SK-N-SH (cell line): Measurements from ENCODE around the gene NRIP3. TPM values are rescaled to one million over a fixed set of nuclear protein-coding genes. Genes with fewer than 3 reads are reported as not detected.
"Not testable (repeated sequence)": the region's sequence is repeated elsewhere in the genome, so short reads cannot be mapped to it uniquely, and the experiment has no call there.

Experiments used
- CTCF ChIA-PET: fragments of 300-600, 350-600 bp; formaldehyde crosslinking; extraction: SDS; loops from one replicate; lab custom pipeline; 2021; lab: Yijun Ruan, JAX
- POLR2A ChIA-PET: fragments of 350-600 bp; sonication (Branson Sonifier 250); formaldehyde crosslinking; extraction: SDS; loops from one replicate; lab custom pipeline; 2020; ENCODE audit warnings: antibody characterized with exemption, inconsistent platforms; lab: Yijun Ruan, JAX
- DNase-seq: peaks from one replicate; pipeline ENCODE4 v3.0.0; 2012
- H2AFZ ChIP-seq: fragments of 200-600 bp; sonication (generic); 2 replicates; pipeline ENCODE4 v1.8.1; 2016; ENCODE audit warnings: antibody characterized with exemption, mild to moderate bottlenecking, low read depth
- H3F3A ChIP-seq: fragments of 200-600 bp; sonication (generic); replicated peaks from 2 replicates; pipeline ENCODE3; 2016; ENCODE audit warnings: antibody characterized with exemption, mild to moderate bottlenecking; ENCODE audit not compliant: insufficient read depth
- H3K27ac ChIP-seq, 2 experiments: fragments of 200-500 bp in 1 of 2; fragments of 200-600 bp in 1 of 2; sonication (Bioruptor generic) in 1 of 2; sonication (generic), shearing (Covaris generic) in 1 of 2; 2 replicates each; pipeline versions ENCODE4 v1.5.1 to v1.6.1; 2014 to 2016; ENCODE audit warnings: low read depth in 2 of 2, inconsistent platforms in 1 of 2, low read length in 1 of 2, mild to moderate bottlenecking in 1 of 2, mixed read lengths in 1 of 2
- H3K27me3 ChIP-seq: fragments of 200-600 bp; sonication (generic), shearing (Covaris generic); 2 replicates; pipeline ENCODE4 v1.6.1; 2016; ENCODE audit warnings: mixed run types; ENCODE audit not compliant: insufficient read depth
- H3K36me3 ChIP-seq, 2 experiments: fragments of 200-500 bp in 1 of 2; fragments of 200-600 bp in 1 of 2; sonication (Bioruptor generic) in 1 of 2; sonication (generic) in 1 of 2; replicated peaks in 1 of 2; 2 replicates each; pipeline versions ENCODE3 to v1.5.1; 2014 to 2016; ENCODE audit warnings: low read length in 1 of 2, mild to moderate bottlenecking in 1 of 2; ENCODE audit not compliant: insufficient read depth in 2 of 2, control insufficient read depth in 1 of 2
- H3K4me1 ChIP-seq, 2 experiments: fragments of 200-500 bp in 1 of 2; fragments of 200-600 bp in 1 of 2; sonication (Bioruptor generic) in 1 of 2; sonication (generic), shearing (Covaris generic) in 1 of 2; 2 replicates each; pipeline versions ENCODE4 v1.5.1 to v1.6.1; 2014 to 2016; ENCODE audit warnings: low read depth in 1 of 2, low read length in 1 of 2, mixed run types in 1 of 2; ENCODE audit not compliant: insufficient read depth in 2 of 2, control insufficient read depth in 1 of 2
- H3K4me2 ChIP-seq: fragments of 200-600 bp; sonication (generic), shearing (Covaris generic); 2 replicates; pipeline ENCODE4 v1.6.1; 2017; ENCODE audit warnings: mixed run types
- H3K4me3 ChIP-seq, 2 experiments: fragments of 200-500 bp in 1 of 2; fragments of 200-600 bp in 1 of 2; sonication (Bioruptor generic) in 1 of 2; sonication (generic), shearing (Covaris generic) in 1 of 2; 2 replicates each; pipeline versions ENCODE4 v1.5.1 to v1.8.1; 2014 to 2016; ENCODE audit warnings: low read depth in 2 of 2, inconsistent platforms in 1 of 2, low read length in 1 of 2, mild to moderate bottlenecking in 1 of 2, mixed read lengths in 1 of 2, moderate library complexity in 1 of 2
- H3K79me2 ChIP-seq: fragments of 200-600 bp; sonication (generic); 2 replicates; pipeline ENCODE4 v1.8.1; 2017; ENCODE audit warnings: mild to moderate bottlenecking; ENCODE audit not compliant: insufficient read depth
- H3K9ac ChIP-seq: fragments of 200-600 bp; sonication (generic); 2 replicates; pipeline ENCODE4 v1.6.1; 2017; ENCODE audit warnings: mixed run types
- H3K9me2 ChIP-seq: fragments of 200-600 bp; sonication (generic); 2 replicates; pipeline ENCODE4 v1.6.1; 2017; ENCODE audit warnings: mixed run types
- H3K9me3 ChIP-seq: fragments of 200-600 bp; sonication (generic); 2 replicates; pipeline ENCODE4 v1.6.1; 2017; ENCODE audit warnings: mixed run types, mild to moderate bottlenecking, moderate library complexity
- H4K20me1 ChIP-seq: fragments of 200-600 bp; sonication (generic); 2 replicates; pipeline ENCODE4 v1.6.1; 2017; ENCODE audit warnings: mild to moderate bottlenecking, mixed run types; ENCODE audit not compliant: insufficient read depth
- FOSL2 ChIP-seq: IDR thresholded peaks from 2 replicates; pipeline ENCODE4 v1.4.0; 2012; ENCODE audit warnings: low read depth, mild to moderate bottlenecking, moderate library complexity, borderline replicate concordance
- GATA2 ChIP-seq: sonication (generic); formaldehyde crosslinking; IDR thresholded peaks from 2 replicates; pipeline ENCODE4 v1.5.0; 2020; ENCODE audit warnings: mild to moderate bottlenecking, missing genetic modification reagents
- TAF1 ChIP-seq: IDR thresholded peaks from 2 replicates; pipeline ENCODE4 v1.6.1; 2012; ENCODE audit warnings: low read depth, mild to moderate bottlenecking, low read length, moderate library complexity, borderline replicate concordance
- USF1 ChIP-seq: IDR thresholded peaks from 2 replicates; pipeline ENCODE4 v1.4.0; 2012; ENCODE audit warnings: low read depth, borderline replicate concordance
- ZBTB33 ChIP-seq: IDR thresholded peaks from 2 replicates; pipeline ENCODE4 v1.4.0; 2012; ENCODE audit warnings: low read depth, borderline replicate concordance
- WGBS: methylation state at CpG from one replicate; pipeline ENCODE4 v1.1.6; 2017; ENCODE audit warnings: low lambda C conversion rate; 5-methylcytosine and 5-hydroxymethylcytosine counted together
- polyA plus RNA-seq, 3 experiments: library from polyadenylated mRNA; depleted of rRNA; stranded (reverse); fragments of >200 nt; gene quantifications; 2 replicates each; pipeline ENCODE4 v1.2.3, GENCODE V29; 2012
- TF ChIP-seq, protein P1 (sequence below): fragments of 200-600 bp; sonication (generic); IDR thresholded peaks from 2 replicates; pipeline ENCODE4 v1.6.1; 2017; ENCODE audit warnings: antibody characterized with exemption, mild to moderate bottlenecking, moderate library complexity

The NRIP3 gene
- polyA plus RNA-seq, 1 of the 3 experiments (the other 2 are of a cell fraction): 2.1 TPM

- TF ChIP-seq, protein P1, sequence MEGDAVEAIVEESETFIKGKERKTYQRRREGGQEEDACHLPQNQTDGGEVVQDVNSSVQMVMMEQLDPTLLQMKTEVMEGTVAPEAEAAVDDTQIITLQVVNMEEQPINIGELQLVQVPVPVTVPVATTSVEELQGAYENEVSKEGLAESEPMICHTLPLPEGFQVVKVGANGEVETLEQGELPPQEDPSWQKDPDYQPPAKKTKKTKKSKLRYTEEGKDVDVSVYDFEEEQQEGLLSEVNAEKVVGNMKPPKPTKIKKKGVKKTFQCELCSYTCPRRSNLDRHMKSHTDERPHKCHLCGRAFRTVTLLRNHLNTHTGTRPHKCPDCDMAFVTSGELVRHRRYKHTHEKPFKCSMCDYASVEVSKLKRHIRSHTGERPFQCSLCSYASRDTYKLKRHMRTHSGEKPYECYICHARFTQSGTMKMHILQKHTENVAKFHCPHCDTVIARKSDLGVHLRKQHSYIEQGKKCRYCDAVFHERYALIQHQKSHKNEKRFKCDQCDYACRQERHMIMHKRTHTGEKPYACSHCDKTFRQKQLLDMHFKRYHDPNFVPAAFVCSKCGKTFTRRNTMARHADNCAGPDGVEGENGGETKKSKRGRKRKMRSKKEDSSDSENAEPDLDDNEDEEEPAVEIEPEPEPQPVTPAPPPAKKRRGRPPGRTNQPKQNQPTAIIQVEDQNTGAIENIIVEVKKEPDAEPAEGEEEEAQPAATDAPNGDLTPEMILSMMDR: peak; percentile 75
These were observed 11.9 kb upstream of the NRIP3 start (continued) for GRCh38 chr11:9015677-9016076.

DNA sequence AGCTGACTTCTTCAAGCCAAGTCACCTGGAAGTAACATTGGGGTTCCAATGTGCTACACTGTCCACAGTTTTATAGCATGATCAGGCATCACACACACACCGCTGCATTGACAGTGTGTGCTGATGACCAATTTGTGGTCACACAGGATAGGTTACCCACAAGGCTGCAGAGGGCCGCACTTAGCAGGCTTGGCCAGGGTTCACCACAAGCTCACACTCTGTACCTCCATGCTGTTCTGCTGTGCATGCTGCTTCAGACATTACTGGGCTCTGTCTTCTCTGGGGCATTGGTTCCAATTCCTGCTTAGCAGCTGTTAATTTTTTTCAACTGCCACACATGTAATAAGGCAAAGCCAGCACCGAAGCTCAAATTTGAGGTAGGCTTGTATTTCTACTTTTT, 11.0 kb upstream of the NRIP3 start:
- Histone ChIP-seq H3K9me3 (no peaks in the 10 kb centered on the region; the same call in 1 of the 2 replicates), H3K9ac (no peak overlapping the region), H2AFZ (no peak overlapping the region), H3K4me1 (peaks cover 0 to 2% of the 10 kb centered on the region in 2 experiments; a peak in 2 of 4 replicates), H3K9me2 (no peaks in the 10 kb centered on the region), H3K4me3 (no peak overlapping the region), H3K27ac (no peak overlapping the region), H3K4me2 (no peak overlapping the region), H3K79me2 (no peaks in the 10 kb centered on the region), H3K36me3 (no peaks in the 10 kb centered on the region), H4K20me1 (no peaks in the 10 kb centered on the region), H3F3A (no peaks in the 10 kb centered on the region), H3K27me3 (no peaks in the 10 kb centered on the region)
- DNase-seq: no peak
- WGBS: 100% methylated on average over 1 of the region's 3 CpGs
- POLR2A ChIA-PET: interaction anchor here (1.6 kb wide), 1 partner anchor 123 kb away, joined by 7 read pairs; no protein-coding TSS in a partner anchor
- TF ChIP-seq USF1: no peak
- no peak for TF ChIP-seq TAF1
- no peak for TF ChIP-seq ZBTB33
- CTCF ChIA-PET: interaction anchor here (0.7 to 10.4 kb wide), 39 partner anchors 8 to 492 kb away, joined by 3 to 205 read pairs (median 6); partner anchors contain the start of gene SCUBE2

DNA sequence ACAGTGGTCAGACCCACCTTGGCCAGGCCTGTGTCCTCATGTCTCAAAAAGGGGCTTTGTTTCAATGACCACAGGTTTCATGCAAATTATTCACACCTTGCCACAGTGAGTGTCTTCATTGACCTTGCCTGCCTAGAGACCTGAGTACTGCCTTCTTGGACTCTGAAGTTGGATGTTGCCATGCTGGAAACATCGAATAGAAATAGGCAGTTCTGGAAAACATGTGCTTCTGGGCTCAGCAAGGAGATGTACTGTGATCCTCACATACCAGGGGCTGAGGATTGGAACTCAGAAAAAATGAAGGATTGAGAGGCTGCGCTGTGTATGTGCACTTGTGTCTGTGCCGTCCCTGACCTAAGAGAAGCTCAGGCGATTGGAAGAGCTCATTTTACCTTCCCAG, 9.6 kb upstream of the NRIP3 start:
- no peaks in the 10 kb centered on the region for H3K27me3 ChIP-seq
- no peak overlapping the region for H3K4me3 ChIP-seq
- no peak for TF ChIP-seq GATA2 (CRISPR knock-in tag)
- no peak for TF ChIP-seq FOSL2
- H4K20me1 ChIP-seq: no peaks in the 10 kb centered on the region
- H3K79me2 ChIP-seq: no peaks in the 10 kb centered on the region
- no peak for DNase-seq
- CTCF ChIA-PET: interaction anchor here (0.6 to 10.4 kb wide), 7 partner anchors 7 to 493 kb away, joined by 3 to 205 read pairs (median 7); no protein-coding TSS in a partner anchor
- H3K9me3 ChIP-seq: no peaks in the 10 kb centered on the region; the same call in 1 of the 2 replicates
- WGBS: 79% methylated on average over 4 of the region's 4 CpGs
- peaks cover 0 to 2% of the 10 kb centered on the region in 2 experiments; a peak in 2 of 4 replicates for H3K4me1 ChIP-seq
- no peak overlapping the region for H3K27ac ChIP-seq
- POLR2A ChIA-PET: no interaction called here
- no peaks in the 10 kb centered on the region for H3F3A ChIP-seq
- no peak overlapping the region for H2AFZ ChIP-seq
- H3K4me2 ChIP-seq: no peak overlapping the region
- no peaks in the 10 kb centered on the region for H3K9me2 ChIP-seq
- H3K9ac ChIP-seq: no peak overlapping the region
- no peaks in the 10 kb centered on the region for H3K36me3 ChIP-seq

- H3F3A ChIP-seq, H3K27ac ChIP-seq, H3K4me1 ChIP-seq, H3K9me2 ChIP-seq, H4K20me1 ChIP-seq, H3K36me3 ChIP-seq, H3K9ac ChIP-seq, H3K9me3 ChIP-seq, H3K79me2 ChIP-seq, H3K4me2 ChIP-seq, POLR2A ChIA-PET, CTCF ChIA-PET, DNase-seq, H2AFZ ChIP-seq, H3K27me3 ChIP-seq, H3K4me3 ChIP-seq: not testable (repeated sequence)
- WGBS: 5% methylated on average over 1 of the region's 1 CpG
These were observed 5.7 kb upstream of the NRIP3 start for GRCh38 chr11:9009538-9009937.
